Limb (tissue), 2 donors: ENCODE results near the gene THAP8.

Source experiments
- DNase-seq, 2 donors: peaks; one replicate each; pipeline ENCODE4 v3.0.0-alpha.2; 2016; ENCODE audit errors: extremely low spot score in 2 of 2

THAP8 gene

DNA sequence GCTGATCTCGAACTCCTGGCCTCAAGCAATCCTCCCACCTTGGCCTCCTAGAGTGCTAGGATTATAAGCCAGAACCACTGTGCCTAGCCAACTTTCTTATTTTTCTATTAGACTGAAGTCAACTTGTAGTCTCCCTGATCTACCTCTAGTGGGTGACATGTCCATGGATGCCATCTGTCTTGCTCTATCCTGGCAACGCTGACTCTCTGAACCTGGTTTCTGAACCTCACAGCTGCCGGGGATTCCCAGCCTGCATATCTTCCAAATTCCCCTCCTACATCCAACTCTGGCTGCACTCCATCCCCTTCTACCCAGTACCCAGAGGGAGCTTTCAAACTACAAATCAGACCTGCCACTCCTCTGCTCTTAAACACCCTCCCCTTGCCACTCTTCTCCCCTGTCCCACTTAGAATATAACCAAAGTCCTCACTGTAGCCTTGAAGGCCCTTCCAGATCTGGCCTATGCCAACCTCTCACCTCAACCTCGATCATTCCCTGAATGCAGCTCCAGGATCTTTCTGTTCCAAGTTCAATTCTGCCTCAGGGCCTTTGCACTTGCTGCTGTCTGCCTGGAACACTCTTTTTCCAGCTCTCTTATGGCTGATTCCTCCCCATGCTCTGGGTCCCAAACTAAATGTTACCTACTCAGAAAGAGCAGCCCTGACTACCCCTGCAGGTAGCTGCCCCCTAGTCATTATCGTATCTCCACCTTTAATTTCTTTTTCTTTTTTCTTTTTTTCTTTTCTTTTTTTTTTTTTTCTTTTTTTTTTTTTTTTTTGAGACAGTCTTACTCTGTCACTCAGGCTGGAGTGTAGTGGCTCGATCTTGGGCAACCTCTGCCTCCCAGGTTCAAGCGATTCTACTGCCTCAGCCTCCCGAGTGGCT, 23.6 kb downstream of the THAP8 start:
- DNase-seq = no peak

- no peak for DNase-seq
Measured at GRCh38 chr19:36028313-36029041, 25.6 kb downstream of the THAP8 start.

DNA sequence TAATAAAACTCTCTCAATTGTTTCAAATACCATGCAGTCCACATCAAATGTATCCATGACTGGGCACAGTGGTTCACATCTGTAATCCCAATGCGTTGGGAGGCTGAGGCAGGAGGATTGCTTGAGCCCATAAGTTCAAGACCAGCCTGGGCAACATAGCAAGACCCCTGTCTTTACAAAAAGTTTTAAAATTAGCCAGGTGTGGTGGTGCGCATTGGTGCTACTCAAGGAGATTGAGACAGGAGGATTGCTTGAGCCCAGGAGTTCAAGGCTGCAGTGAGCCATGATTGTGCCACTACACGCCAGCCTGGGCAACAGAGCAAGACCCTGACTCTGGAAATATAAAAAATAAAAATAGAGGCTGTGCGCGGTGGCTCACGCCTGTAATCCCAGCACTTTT, 26.4 kb downstream of the THAP8 start:
- no peak for DNase-seq

GRCh38 chr19:36026091-36026876, 27.8 kb downstream of the THAP8 start:
- DNase-seq = no peak

DNA sequence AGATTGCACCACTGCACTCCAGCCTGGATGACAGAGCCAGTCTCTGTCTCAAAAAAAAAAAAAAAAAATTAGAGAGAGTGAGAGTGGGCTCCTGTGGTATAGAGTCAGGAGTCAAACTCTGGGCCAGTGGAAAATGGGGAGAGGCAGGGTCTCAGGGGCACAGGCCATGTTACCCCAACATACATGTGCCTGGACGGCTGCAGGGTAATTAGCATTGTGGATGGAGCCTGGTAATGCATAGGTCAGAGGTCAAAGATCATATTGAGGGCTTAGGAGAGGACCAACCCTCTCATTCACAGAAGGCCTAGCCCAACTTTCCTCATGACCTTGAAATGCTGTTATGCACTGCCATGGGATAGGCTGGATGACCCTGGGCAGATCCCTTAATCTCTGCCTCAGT, 28.5 kb downstream of the THAP8 start:
- DNase-seq = no peak

- no peak for DNase-seq
Measured at GRCh38 chr19:36023432-36023831, 30.7 kb downstream of the THAP8 start.

DNA sequence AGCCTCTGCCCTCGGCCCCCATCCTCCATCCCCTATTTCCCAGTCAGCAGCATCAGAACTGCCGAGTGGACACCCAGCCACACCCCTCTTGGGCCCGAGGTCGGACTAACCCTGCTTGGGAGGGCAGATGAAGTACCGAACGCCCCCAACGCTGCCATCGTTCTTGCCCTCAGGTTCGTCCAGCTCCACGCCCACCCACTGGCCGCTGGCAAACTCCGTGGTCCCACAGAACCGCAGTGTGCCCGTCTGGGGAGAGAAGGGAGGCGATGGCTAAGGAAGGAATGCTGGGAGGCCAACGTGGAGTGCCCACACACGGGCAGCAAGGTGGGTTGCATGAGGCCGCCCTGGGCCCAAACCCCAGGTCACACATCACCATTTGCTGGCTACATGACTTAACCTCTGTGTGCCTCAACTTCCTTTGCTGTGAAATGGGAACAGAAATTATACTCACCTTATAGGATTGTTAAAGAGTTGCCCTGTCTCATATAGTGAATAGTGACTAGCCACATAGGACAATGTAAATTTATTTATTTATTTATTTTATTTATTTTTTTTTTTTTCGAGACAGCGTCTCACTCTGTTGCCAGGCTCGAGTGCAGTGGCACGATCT, 34.9 kb downstream of the THAP8 start:
- no peak for DNase-seq

DNA sequence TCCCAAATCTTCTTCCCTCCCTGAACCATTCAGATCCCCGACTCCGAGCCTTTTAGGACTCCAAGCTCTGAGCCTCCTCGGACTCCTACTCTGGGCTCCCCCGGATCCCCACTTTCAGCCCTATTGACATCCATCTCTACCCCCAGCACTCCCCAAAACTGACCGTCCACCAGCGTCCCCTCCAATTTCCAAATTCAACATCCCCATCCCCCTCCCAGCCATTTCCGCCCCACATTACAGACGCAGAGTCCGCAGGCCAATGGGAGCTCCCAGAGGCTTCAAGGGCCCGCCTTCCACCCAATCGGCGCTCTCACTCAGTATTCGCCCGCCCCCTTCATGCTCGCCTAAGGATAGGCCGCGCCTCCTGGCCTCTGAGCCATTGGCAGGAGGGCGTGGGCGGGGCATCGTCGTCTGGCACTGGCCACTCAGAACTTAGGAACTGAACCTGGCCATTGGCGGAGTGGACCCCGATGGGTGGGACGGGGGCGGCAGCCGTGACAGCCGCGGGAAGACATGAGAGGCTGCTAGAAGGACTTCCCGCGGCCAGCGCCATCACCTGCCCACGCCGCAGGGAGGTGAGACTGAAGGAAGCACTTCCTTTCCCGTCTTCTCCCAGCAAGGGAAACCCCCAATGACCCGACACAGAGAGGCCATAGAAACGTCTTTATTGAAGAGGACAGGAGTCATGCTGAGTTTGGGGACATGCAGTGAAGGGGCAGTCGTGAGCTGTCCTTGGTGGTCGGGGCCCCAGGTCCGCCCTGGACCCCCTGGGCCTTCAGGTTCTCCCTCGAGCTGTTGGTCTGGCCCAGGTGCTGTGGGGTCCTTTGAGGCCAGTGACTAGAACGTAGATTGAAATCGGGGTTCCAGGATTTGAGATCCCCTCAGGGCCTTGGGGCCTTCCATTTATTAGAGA, 39.8 kb downstream of the THAP8 start, which contains the start of gene ALKBH6:
ALKBH6 (minus strand) TSS at position 202 of the 913 bp plus-strand sequence. CDS start 816 bp downstream, outside the sequence.
- peak; percentile 99 to 100 for DNase-seq

GRCh38 chr19:36013280-36014011, 40.6 kb downstream of the THAP8 start:
- no peak for DNase-seq

- no peak for DNase-seq
Measured at GRCh38 chr19:36010402-36010801, 43.7 kb downstream of the THAP8 start.

GRCh38 chr19:36009633-36010379, 44.3 kb downstream of the THAP8 start:
- no peak for DNase-seq

GRCh38 chr19:36009220-36009619, 44.9 kb downstream of the THAP8 start:
- peak in 1 of 2 donors; percentile 69 for DNase-seq

DNA sequence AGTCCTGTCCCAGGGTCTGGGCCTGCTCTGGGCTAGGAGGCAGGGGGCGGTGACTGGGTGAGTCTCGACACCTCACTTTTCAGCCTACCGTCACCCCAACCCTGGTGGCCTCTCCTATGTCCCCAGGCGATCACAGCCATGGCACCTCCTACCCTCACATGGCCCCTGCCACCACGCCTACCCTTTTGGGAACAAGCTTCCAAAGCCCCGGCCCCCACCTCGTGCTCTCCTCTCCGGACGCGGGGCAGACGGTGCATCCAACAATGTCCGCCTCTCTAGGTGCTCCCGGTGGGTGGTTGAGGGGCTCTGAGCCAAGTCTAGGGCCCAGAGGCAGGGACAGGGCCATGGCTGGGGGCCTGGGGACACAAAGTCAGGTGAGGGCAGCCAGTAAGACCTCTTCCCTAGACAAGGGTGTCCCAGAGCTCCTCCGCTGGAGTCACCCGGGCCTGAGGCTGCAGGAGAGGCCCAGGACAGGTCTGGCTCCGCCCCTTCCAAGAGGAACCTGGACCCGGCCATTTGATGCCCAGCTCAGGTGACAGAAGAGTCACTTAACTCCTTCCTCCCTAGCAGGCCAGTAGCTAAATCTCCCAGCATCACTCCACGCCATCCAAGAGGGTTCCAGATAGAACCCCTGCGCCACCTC, 45.6 kb downstream of the THAP8 start, which contains the start of gene SYNE4:
SYNE4 (minus strand) TSS at position 478 of the 643 bp plus-strand sequence; CDS start at position 346, 132 bp downstream.
- DNase-seq = no peak

DNA sequence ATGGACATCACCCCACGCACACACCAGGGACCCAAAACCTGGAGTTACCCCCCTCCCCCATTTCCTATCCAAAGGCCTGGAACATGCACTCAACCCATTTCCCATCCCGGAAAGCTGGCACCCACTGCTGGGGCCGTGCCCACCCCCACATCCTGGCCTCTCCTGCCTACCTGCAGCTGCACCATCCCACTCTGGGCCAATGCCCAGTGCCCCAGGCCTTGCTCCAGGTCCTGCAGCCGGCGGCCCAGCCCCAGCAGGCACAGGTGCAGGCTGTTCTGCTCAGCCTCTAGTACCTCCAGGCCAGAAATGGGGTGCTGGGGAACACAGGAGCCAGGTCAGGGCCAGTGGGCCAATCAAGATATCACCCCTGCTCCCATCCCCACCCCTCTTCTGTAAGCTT, 47.1 kb downstream of the THAP8 start:
- DNase-seq = no peak

DNA sequence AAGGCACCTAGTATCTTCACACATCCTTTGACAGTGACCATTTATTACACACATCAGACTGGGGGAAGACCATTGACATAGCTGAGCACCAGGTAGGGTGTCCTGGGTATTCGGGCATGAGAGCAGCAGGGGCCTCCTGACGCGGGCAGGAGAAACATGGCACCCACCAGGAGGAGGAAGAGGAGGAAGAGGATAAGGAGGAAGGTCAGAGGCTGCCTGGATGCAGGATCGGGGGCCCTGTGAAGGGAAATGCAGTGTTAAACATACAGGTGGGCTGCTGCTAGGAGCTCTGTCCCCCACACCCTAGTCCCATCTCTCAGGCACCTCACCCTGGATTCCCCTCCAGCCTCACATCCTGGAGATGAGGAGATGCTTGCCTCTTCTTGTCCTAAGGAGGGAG, 50.8 kb downstream of the THAP8 start:
- no peak for DNase-seq

- no peak for DNase-seq
Measured at GRCh38 chr19:36001605-36002004, 52.5 kb downstream of the THAP8 start.

GRCh38 chr19:35996777-35997176, 57.3 kb downstream of the THAP8 start:
- no peak for DNase-seq
